Measurements from ENCODE around the gene DNM3. TPM values are rescaled to one million over a fixed set of nuclear protein-coding genes. Genes with fewer than 3 reads are reported as not detected.
A peak's percentile ranks its signal among the peaks of the same experiment; 100 is the strongest.

The DNM3 gene
- total and polyA plus RNA-seq, 4 donors: 2.1 to 16.3 (median 5.6) TPM

DNA sequence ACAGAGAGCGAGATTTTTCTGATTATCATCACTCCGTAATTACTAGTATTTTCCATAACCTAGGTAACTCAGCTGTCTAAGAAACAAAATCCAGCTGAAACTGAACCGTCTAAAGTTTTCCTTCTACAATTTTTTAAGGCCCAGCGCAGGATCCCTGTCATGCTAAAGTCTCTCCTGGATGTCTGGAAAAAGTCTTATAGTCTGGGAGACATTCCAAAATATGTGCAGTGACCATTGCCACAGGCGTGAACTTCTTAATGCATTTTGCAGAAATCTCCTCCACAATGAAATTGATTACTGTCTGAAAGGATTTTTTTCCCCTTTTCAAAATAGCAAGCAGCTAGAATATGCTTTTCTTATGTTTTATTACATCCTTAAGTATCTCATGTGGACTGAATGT is 369.9 kb downstream of the DNM3 start:
- 87 to 95% methylated on average over 5 of the region's 5 CpGs for WGBS, 2 donors
- Histone ChIP-seq H3K36me3 (ENCODE audit: control insufficient read depth in 4 of 4, insufficient read depth in 4 of 4, low read length in 4 of 4) (no peaks in the 10 kb centered on the region), H3K9me3 (ENCODE audit: control insufficient read depth in 4 of 4, insufficient read depth in 3 of 4, low read length in 3 of 4) (peaks cover 0 to 2% (median 0%) of the 10 kb centered on the region in 4 donors), H3K9ac (ENCODE audit: insufficient read depth in 1 of 2, low read length in 2 of 2) (no peak overlapping the region), H3K4me1 (ENCODE audit: control insufficient read depth in 5 of 5, insufficient read depth in 5 of 5, low read length in 5 of 5) (peaks cover 0 to 20% (median 0%) of the 10 kb centered on the region in 5 donors), H3K27me3 (ENCODE audit: control insufficient read depth in 3 of 3, insufficient read depth in 3 of 3, low read length in 2 of 3) (no peaks in the 10 kb centered on the region), H3K4me3 (no peak overlapping the region), H3K27ac (ENCODE audit: low read depth in 1 of 2, low read length in 1 of 2) (no peak overlapping the region)
- TF ChIP-seq, protein P1, sequence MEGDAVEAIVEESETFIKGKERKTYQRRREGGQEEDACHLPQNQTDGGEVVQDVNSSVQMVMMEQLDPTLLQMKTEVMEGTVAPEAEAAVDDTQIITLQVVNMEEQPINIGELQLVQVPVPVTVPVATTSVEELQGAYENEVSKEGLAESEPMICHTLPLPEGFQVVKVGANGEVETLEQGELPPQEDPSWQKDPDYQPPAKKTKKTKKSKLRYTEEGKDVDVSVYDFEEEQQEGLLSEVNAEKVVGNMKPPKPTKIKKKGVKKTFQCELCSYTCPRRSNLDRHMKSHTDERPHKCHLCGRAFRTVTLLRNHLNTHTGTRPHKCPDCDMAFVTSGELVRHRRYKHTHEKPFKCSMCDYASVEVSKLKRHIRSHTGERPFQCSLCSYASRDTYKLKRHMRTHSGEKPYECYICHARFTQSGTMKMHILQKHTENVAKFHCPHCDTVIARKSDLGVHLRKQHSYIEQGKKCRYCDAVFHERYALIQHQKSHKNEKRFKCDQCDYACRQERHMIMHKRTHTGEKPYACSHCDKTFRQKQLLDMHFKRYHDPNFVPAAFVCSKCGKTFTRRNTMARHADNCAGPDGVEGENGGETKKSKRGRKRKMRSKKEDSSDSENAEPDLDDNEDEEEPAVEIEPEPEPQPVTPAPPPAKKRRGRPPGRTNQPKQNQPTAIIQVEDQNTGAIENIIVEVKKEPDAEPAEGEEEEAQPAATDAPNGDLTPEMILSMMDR (IDR thresholded peaks at IDR 0.05; ENCODE audit: control extremely low read depth, extremely low read depth): no peak
- no peak for ATAC-seq (ENCODE audit: insufficient read depth, low FRiP score)
- peak in 1 of 3 donors; percentile 41 for DNase-seq

DNA sequence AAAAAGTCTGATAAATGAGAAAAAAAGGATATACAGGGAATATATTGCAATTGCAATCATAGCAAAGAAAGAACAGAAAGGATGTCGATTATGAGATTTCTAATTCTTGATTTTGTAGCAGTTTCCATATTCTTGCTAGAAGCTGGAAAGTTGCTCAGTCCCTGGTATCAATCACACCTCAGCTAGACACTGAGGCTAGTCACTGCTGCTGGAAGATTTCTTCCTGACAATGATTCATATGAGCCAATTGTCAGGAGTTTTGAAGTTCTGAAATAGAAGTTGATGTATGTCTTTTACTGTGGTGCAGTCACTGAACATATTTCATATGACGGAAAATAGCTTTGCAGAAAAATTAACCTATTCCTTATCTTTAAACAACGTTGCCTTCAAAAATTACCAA is 370.8 kb downstream of the DNM3 start:
- ATAC-seq (ENCODE audit: insufficient read depth, low FRiP score): no peak
- TF ChIP-seq, protein P1 (IDR thresholded peaks at IDR 0.05; ENCODE audit: control extremely low read depth, extremely low read depth): no peak
- no peak for DNase-seq
- WGBS, 2 donors: 69 to 81% methylated on average over 3 of the region's 3 CpGs
- Histone ChIP-seq H3K9me3 (ENCODE audit: control insufficient read depth in 4 of 4, insufficient read depth in 3 of 4, low read length in 3 of 4) (peaks cover 0 to 2% (median 0%) of the 10 kb centered on the region in 4 donors), H3K36me3 (ENCODE audit: control insufficient read depth in 4 of 4, insufficient read depth in 4 of 4, low read length in 4 of 4) (no peaks in the 10 kb centered on the region), H3K4me1 (ENCODE audit: control insufficient read depth in 5 of 5, insufficient read depth in 5 of 5, low read length in 5 of 5) (peaks cover 0 to 20% (median 0%) of the 10 kb centered on the region in 5 donors), H3K27me3 (ENCODE audit: control insufficient read depth in 3 of 3, insufficient read depth in 3 of 3, low read length in 2 of 3) (no peaks in the 10 kb centered on the region), H3K4me3 (no peak overlapping the region), H3K9ac (ENCODE audit: insufficient read depth in 1 of 2, low read length in 2 of 2) (no peak overlapping the region), H3K27ac (ENCODE audit: low read depth in 1 of 2, low read length in 1 of 2) (no peak overlapping the region)

DNA sequence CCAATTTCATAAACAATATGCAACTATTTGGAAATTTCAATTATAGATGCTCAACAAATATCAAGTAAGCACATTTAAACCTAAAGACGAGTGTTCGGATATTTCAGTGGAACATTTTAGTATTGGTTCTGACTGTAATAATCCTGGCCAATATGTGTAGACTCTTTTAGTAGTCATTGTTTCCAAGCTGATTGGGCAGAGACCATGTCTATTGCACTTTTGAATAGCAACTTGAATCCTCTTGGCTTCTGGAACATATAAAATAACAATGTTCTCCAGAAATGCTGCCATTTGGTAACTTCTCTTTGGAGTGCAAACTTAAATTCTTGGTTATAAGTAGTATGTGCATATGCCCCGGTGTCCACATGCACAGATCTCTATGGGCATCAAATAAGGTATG is 373.7 kb downstream of the DNM3 start:
- TF ChIP-seq, protein P1 (IDR thresholded peaks at IDR 0.05; ENCODE audit: control extremely low read depth, extremely low read depth): no peak
- WGBS, 2 donors: 92 to 95% methylated on average over 3 of the region's 3 CpGs

DNA sequence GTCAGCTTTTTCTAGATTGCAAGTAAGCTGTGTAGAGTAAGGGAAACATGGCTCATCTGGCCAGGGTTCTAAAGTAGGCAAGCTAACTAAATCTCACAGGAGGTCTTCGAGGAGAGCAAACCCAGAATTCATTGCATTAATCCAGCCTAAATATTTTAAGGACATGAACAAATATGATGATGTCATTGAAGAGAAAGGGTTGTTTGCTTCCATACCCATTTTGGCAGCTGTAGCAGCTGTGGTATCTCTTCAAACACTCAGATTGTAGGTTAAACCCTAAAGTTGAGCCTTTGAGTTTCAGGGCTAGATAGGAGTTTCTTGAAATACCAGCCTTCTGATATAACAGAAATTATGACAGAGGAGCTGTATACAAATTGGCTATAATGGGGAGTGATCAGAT is 378.7 kb downstream of the DNM3 start:
- no peak for ATAC-seq (ENCODE audit: insufficient read depth, low FRiP score)
- Histone ChIP-seq H3K9ac (ENCODE audit: insufficient read depth in 1 of 2, low read length in 2 of 2) (no peak overlapping the region), H3K27me3 (ENCODE audit: control insufficient read depth in 3 of 3, insufficient read depth in 3 of 3, low read length in 2 of 3) (no peaks in the 10 kb centered on the region), H3K4me1 (ENCODE audit: control insufficient read depth in 5 of 5, insufficient read depth in 5 of 5, low read length in 5 of 5) (peaks cover 0 to 9% (median 0%) of the 10 kb centered on the region in 5 donors), H3K9me3 (ENCODE audit: control insufficient read depth in 4 of 4, insufficient read depth in 3 of 4, low read length in 3 of 4) (no peaks in the 10 kb centered on the region), H3K36me3 (ENCODE audit: control insufficient read depth in 4 of 4, insufficient read depth in 4 of 4, low read length in 4 of 4) (no peaks in the 10 kb centered on the region), H3K27ac (ENCODE audit: low read depth in 1 of 2, low read length in 1 of 2) (no peak overlapping the region), H3K4me3 (no peak overlapping the region)
- TF ChIP-seq, protein P1 (IDR thresholded peaks at IDR 0.05; ENCODE audit: control extremely low read depth, extremely low read depth): no peak
- DNase-seq: peak; percentile 53 to 86 (median 81)
- WGBS, 2 donors: 61 to 67% methylated on average over 1 of the region's 1 CpG

More for the DNA sequence above, 373.7 kb downstream of the DNM3 start:
- no peak for DNase-seq
- Histone ChIP-seq H3K4me3 (no peak overlapping the region), H3K9me3 (ENCODE audit: control insufficient read depth in 4 of 4, insufficient read depth in 3 of 4, low read length in 3 of 4) (peaks cover 0 to 2% (median 0%) of the 10 kb centered on the region in 4 donors), H3K27ac (ENCODE audit: low read depth in 1 of 2, low read length in 1 of 2) (no peak overlapping the region), H3K9ac (ENCODE audit: insufficient read depth in 1 of 2, low read length in 2 of 2) (no peak overlapping the region), H3K4me1 (ENCODE audit: control insufficient read depth in 5 of 5, insufficient read depth in 5 of 5, low read length in 5 of 5) (peaks cover 0 to 20% (median 1%) of the 10 kb centered on the region in 5 donors), H3K27me3 (ENCODE audit: control insufficient read depth in 3 of 3, insufficient read depth in 3 of 3, low read length in 2 of 3) (no peaks in the 10 kb centered on the region), H3K36me3 (ENCODE audit: control insufficient read depth in 4 of 4, insufficient read depth in 4 of 4, low read length in 4 of 4) (no peaks in the 10 kb centered on the region)
- no peak for ATAC-seq (ENCODE audit: insufficient read depth, low FRiP score)

Measured in lung (tissue), 12 donors.